Osteoblast (primary cell): ENCODE data around the gene TPM1. TPM values are rescaled to one million over a fixed set of nuclear protein-coding genes. Genes with fewer than 3 reads are reported as not detected.
A peak's percentile ranks its signal among the peaks of the same experiment; 100 is the strongest.
"Not testable (repeated sequence)": the region's sequence is repeated elsewhere in the genome, so short reads cannot be mapped to it uniquely, and the experiment has no call there.

Experiments
- DNase-seq: peaks from one replicate; pipeline ENCODE4 v3.0.0; 2011; ENCODE audit warnings: low spot score, mixed read lengths; ENCODE audit not compliant: insufficient read length; ENCODE audit errors: missing footprints
- H2AFZ ChIP-seq: 2 replicates; pipeline ENCODE4 v1.6.0; 2011; ENCODE audit warnings: mild to moderate bottlenecking, low read length
- H3K27ac ChIP-seq: 2 replicates; pipeline ENCODE4 v1.5.1; 2011; ENCODE audit warnings: mild to moderate bottlenecking, low read depth, low read length, moderate library complexity
- H3K27me3 ChIP-seq: 2 replicates; pipeline ENCODE4 v1.6.0; 2012; ENCODE audit warnings: mild to moderate bottlenecking, control low read depth, inconsistent platforms, low read length, moderate library complexity; ENCODE audit not compliant: insufficient read depth
- H3K36me3 ChIP-seq: 2 replicates; pipeline ENCODE4 v1.5.1; 2011; ENCODE audit warnings: mild to moderate bottlenecking, low read length, control low read depth, moderate library complexity; ENCODE audit not compliant: insufficient read depth
- H3K4me1 ChIP-seq: 2 replicates; pipeline ENCODE4 v1.5.1; 2011; ENCODE audit warnings: mild to moderate bottlenecking, low read length, control low read depth, moderate library complexity; ENCODE audit not compliant: insufficient read depth
- H3K4me2 ChIP-seq: 2 replicates; pipeline ENCODE4 v1.6.0; 2011; ENCODE audit warnings: mild to moderate bottlenecking, low read length; ENCODE audit not compliant: insufficient read depth
- H3K4me3 ChIP-seq: fragments of 200-600 bp; sonication (generic); 3 replicates; pipeline ENCODE4 v1.5.1; 2012; ENCODE audit warnings: mild to moderate bottlenecking, low read length, inconsistent platforms; ENCODE audit not compliant: insufficient read depth
- H3K79me2 ChIP-seq: 2 replicates; pipeline ENCODE4 v1.6.0; 2012; ENCODE audit warnings: mild to moderate bottlenecking, low read length, control low read depth, inconsistent platforms; ENCODE audit not compliant: insufficient read depth
- H3K9me3 ChIP-seq: 2 replicates; pipeline ENCODE4 v1.5.1; 2011; ENCODE audit warnings: low read depth, low read length, control low read depth
- H4K20me1 ChIP-seq: 2 replicates; pipeline ENCODE4 v1.6.0; 2012; ENCODE audit warnings: mild to moderate bottlenecking, low read length, control low read depth; ENCODE audit not compliant: insufficient read depth
- CTCF ChIP-seq: IDR thresholded peaks from 2 replicates; pipeline ENCODE4 v1.5.1; 2011; ENCODE audit warnings: mild to moderate bottlenecking, low read depth, low read length, moderate library complexity; ENCODE audit errors: extremely low read depth
- total RNA-seq: library from RNA; depleted of rRNA; stranded (reverse); fragments of >200 nt; gene quantifications from 2 replicates; pipeline ENCODE4 v1.2.3, GENCODE V29; 2012

Gene TPM1
- total RNA-seq, 1 donor: 1,563 TPM

DNA sequence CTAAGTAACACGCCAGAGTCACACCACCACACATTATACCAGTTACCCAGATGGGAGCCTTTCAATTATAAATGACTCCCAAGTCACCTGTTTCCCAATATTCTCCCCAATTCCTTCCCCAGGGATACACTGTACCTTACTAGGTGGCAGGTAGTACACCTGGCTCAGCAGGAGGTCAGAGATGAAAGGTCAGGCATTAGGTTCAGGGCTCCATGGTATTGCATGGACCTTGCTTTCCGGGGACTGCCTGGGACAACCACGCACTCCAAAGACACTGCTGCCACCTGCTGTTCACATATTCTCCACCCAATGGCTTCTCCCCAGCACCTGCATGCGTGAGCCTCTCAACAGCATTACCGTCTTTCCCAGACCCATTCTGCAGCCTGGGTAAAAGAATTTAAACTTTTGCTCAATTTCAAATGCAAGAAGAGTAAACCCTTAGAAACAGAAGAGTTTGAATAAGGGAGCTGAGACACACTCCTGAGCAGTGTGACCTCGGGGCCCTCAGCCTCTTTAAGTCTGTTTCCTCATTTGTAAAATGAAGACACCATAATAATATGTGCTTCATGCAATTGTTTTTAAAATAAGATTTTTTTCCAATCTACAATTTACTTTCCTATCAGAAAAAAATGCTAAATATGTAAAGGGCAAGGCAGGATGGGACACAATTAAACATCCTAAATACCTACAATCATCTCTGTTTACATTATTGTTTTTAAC, 51.1 kb downstream of the TPM1 start:
- no peaks in the 10 kb centered on the region for H3K36me3 ChIP-seq
- H3K27ac ChIP-seq: peak overlapping the region; percentile 99
- no peaks in the 10 kb centered on the region for H3K79me2 ChIP-seq
- H3K9me3 ChIP-seq: no peaks in the 10 kb centered on the region
- TF ChIP-seq CTCF: peak; percentile 87
- H3K4me2 ChIP-seq: no peak overlapping the region
- DNase-seq: no peak
- no peaks in the 10 kb centered on the region for H4K20me1 ChIP-seq
- H3K4me3 ChIP-seq: no peak overlapping the region
- H2AFZ ChIP-seq: no peak overlapping the region
- no peaks in the 10 kb centered on the region for H3K27me3 ChIP-seq
- peaks cover 57% of the 10 kb centered on the region for H3K4me1 ChIP-seq

DNA sequence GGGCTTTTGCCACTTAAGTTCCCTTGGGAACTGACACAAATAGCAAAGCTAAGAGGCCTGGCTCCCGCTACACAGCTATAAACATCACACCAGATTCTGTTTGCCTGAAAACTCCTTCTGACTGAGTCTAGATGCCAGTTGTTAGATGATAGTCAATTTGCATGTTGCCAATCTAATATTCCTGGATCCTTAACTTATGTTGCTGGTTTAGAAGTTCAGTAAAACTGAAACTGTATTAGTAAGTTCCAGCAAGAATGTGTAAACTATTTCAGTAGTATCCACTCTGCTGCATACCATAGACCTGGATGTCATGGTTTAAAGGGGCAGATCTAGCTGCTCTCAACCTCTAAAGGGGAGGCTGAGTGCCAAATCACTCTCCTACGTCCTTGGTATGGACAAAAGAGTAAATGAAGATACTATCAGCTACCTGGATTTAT, 52.0 kb downstream of the TPM1 start:
- Histone ChIP-seq H3K4me2 (peak overlapping the region; percentile 72), H3K4me1 (peaks cover 49% of the 10 kb centered on the region), H3K36me3 (no peaks in the 10 kb centered on the region), H3K79me2 (no peaks in the 10 kb centered on the region), H4K20me1 (no peaks in the 10 kb centered on the region), H3K27ac (peak overlapping the region; percentile 99), H3K27me3 (no peaks in the 10 kb centered on the region), H3K4me3 (peak overlapping the region; percentile 18), H2AFZ (no peak overlapping the region), H3K9me3 (no peaks in the 10 kb centered on the region)
- peak; percentile 68 for DNase-seq
- no peak for TF ChIP-seq CTCF

GRCh38 chr15:63096178-63096577, 53.6 kb downstream of the TPM1 start:
- H3K4me2 ChIP-seq: no peak overlapping the region
- TF ChIP-seq CTCF: no peak
- peak overlapping the region; percentile 99 for H3K27ac ChIP-seq
- H3K4me1 ChIP-seq: peaks cover 41% of the 10 kb centered on the region
- no peak overlapping the region for H2AFZ ChIP-seq
- H3K79me2 ChIP-seq: no peaks in the 10 kb centered on the region
- H3K36me3 ChIP-seq: no peaks in the 10 kb centered on the region
- no peak for DNase-seq
- H3K4me3 ChIP-seq: no peak overlapping the region
- H3K27me3 ChIP-seq: no peaks in the 10 kb centered on the region
- no peaks in the 10 kb centered on the region for H4K20me1 ChIP-seq
- H3K9me3 ChIP-seq: no peaks in the 10 kb centered on the region

DNA sequence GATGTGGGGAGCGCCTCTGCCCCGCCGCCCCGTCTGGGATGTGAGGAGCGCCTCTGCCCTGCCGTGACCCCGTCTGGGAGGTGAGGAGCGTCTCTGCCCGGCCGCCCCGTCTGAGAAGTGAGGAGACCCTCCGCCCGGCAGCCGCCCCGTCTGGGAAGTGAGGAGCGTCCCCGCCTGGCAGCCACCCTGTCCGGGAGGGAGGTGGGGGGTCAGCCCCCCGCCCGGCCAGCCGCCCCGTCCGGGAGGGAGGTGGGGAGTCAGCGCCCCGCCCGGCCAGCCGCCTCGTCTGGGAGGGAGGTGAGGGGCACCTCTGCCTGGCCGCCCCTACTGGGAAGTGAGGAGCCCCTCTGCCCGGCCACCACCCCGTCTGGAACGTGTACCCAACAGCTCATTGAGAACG, 56.4 kb downstream of the TPM1 start:
- H3K9me3 ChIP-seq, H3K4me3 ChIP-seq, H3K36me3 ChIP-seq, H3K79me2 ChIP-seq, H3K4me2 ChIP-seq, H3K27me3 ChIP-seq, H2AFZ ChIP-seq, H3K27ac ChIP-seq, H4K20me1 ChIP-seq, DNase-seq: not testable (repeated sequence)
- H3K4me1 ChIP-seq: peaks cover 33% of the 10 kb centered on the region

DNA sequence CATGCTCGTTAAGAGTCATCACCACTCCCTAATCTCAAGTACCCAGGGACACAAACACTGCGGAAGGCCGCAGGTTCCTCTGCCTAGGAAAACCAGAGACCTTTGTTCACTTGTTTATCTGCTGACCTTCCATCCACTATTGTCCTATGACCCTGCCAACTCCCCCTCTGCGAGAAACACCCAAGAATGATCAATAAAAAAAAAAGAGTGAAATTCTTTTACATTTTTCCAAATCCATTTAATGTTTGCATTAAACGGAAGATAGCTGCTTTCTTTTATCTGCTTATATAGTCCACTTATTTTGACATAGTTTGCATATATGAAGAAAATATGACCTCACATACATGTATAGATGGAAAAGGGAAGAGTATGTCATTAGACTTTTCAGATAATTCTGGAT, 57.0 kb downstream of the TPM1 start:
- H2AFZ ChIP-seq, H3K36me3 ChIP-seq, H3K27me3 ChIP-seq, H3K79me2 ChIP-seq, H3K9me3 ChIP-seq, H3K27ac ChIP-seq, H3K4me3 ChIP-seq, H4K20me1 ChIP-seq, H3K4me2 ChIP-seq, DNase-seq: not testable (repeated sequence)
- peaks cover 32% of the 10 kb centered on the region for H3K4me1 ChIP-seq
